H9 (cell line): Measurements from ENCODE around the gene MOCS2. TPM values are rescaled to one million over a fixed set of nuclear protein-coding genes. Genes with fewer than 3 reads are reported as not detected.

Experiments used
- DNase-seq: peaks from one replicate; pipeline ENCODE4 v3.0.0-alpha.2; 2017
- H2AFZ ChIP-seq: one replicate; pipeline ENCODE4 v1.6.1; 2013; ENCODE audit warnings: mild to moderate bottlenecking, low read length, control low read depth, moderate library complexity
- H2AK5ac ChIP-seq: 2 replicates; pipeline ENCODE4 v1.6.1; 2013; ENCODE audit warnings: low read length, control low read depth, mixed read lengths; ENCODE audit not compliant: insufficient read length
- H2BK120ac ChIP-seq: one replicate; pipeline ENCODE4 v1.6.1; 2013; ENCODE audit warnings: low read depth, mild to moderate bottlenecking, low read length, control low read depth, inconsistent platforms; ENCODE audit not compliant: poor library complexity, severe bottlenecking
- H2BK12ac ChIP-seq: 2 replicates; pipeline ENCODE4 v1.6.1; 2013; ENCODE audit warnings: low read length, control low read depth, mixed read lengths, low read depth; ENCODE audit not compliant: insufficient read length
- H2BK15ac ChIP-seq: 2 replicates; pipeline ENCODE4 v1.6.1; 2013; ENCODE audit warnings: low read depth, low read length, control low read depth
- H2BK20ac ChIP-seq: one replicate; pipeline ENCODE4 v1.6.1; 2013; ENCODE audit warnings: low read depth, mild to moderate bottlenecking, low read length, control low read depth, inconsistent platforms; ENCODE audit not compliant: poor library complexity, severe bottlenecking
- H2BK5ac ChIP-seq: 2 replicates; pipeline ENCODE4 v1.6.1; 2013; ENCODE audit warnings: low read length, control low read depth, mixed read lengths; ENCODE audit not compliant: insufficient read length
- H3K14ac ChIP-seq: 2 replicates; pipeline ENCODE4 v1.6.1; 2013; ENCODE audit warnings: low read length, control low read depth; ENCODE audit not compliant: insufficient read depth
- H3K18ac ChIP-seq: 2 replicates; pipeline ENCODE4 v1.6.1; 2013; ENCODE audit warnings: low read depth, mild to moderate bottlenecking, mixed read lengths, low read length, control low read depth; ENCODE audit not compliant: insufficient read length
- H3K23ac ChIP-seq: 2 replicates; pipeline ENCODE4 v1.6.1; 2013; ENCODE audit warnings: low read length, control low read depth, mixed read lengths, low read depth; ENCODE audit not compliant: insufficient read length
- H3K23me2 ChIP-seq: 2 replicates; pipeline ENCODE4 v1.6.1; 2013; ENCODE audit warnings: low read depth, mild to moderate bottlenecking, mixed read lengths, low read length, control low read depth; ENCODE audit not compliant: insufficient read length, poor library complexity, severe bottlenecking
- H3K27ac ChIP-seq: 2 replicates; pipeline ENCODE4 v1.5.1; 2013; ENCODE audit warnings: low read length, control low read depth, mixed read lengths, low read depth; ENCODE audit not compliant: insufficient read length
- H3K27me3 ChIP-seq: 2 replicates; pipeline ENCODE4 v1.6.1; 2013; ENCODE audit warnings: low read length, control low read depth, inconsistent platforms; ENCODE audit not compliant: insufficient read depth
- H3K4ac ChIP-seq: 2 replicates; pipeline ENCODE4 v1.6.1; 2013; ENCODE audit warnings: low read depth, mild to moderate bottlenecking, control low read depth, inconsistent platforms, low read length, moderate library complexity
- H3K4me1 ChIP-seq: 2 replicates; pipeline ENCODE4 v1.6.1; 2013; ENCODE audit warnings: low read length, control low read depth, inconsistent platforms; ENCODE audit not compliant: insufficient read depth
- H3K4me2 ChIP-seq: 2 replicates; pipeline ENCODE4 v1.6.1; 2013; ENCODE audit warnings: low read length, control low read depth, mixed read lengths; ENCODE audit not compliant: insufficient read length, insufficient read depth
- H3K56ac ChIP-seq: 2 replicates; pipeline ENCODE4 v1.6.1; 2013; ENCODE audit warnings: low read depth, mild to moderate bottlenecking, mixed read lengths, low read length, control low read depth; ENCODE audit not compliant: insufficient read length
- H3K79me1 ChIP-seq: 2 replicates; pipeline ENCODE4 v1.6.1; 2013; ENCODE audit warnings: low read depth, mild to moderate bottlenecking, moderate library complexity, low read length, control low read depth, inconsistent platforms; ENCODE audit not compliant: insufficient read depth, poor library complexity, severe bottlenecking
- H3K79me2 ChIP-seq: 2 replicates; pipeline ENCODE4 v1.6.1; 2013; ENCODE audit warnings: low read length, control low read depth, inconsistent platforms; ENCODE audit not compliant: insufficient read depth
- H3K9ac ChIP-seq: 2 replicates; pipeline ENCODE4 v1.6.1; 2013; ENCODE audit warnings: low read length, control low read depth, mixed read lengths; ENCODE audit not compliant: insufficient read length; ENCODE audit errors: extremely low read depth
- H3K9me3 ChIP-seq: one replicate; pipeline ENCODE4 v1.6.1; 2013; ENCODE audit warnings: low read depth, low read length, inconsistent platforms; ENCODE audit not compliant: control insufficient read depth
- H3T11ph ChIP-seq: one replicate; pipeline ENCODE4 v1.6.1; 2013; ENCODE audit warnings: mild to moderate bottlenecking, low read length, control low read depth, inconsistent platforms
- H4K20me1 ChIP-seq: one replicate; pipeline ENCODE4 v1.6.1; 2013; ENCODE audit not compliant: control insufficient read depth, insufficient read length, insufficient read depth
- H4K5ac ChIP-seq: 2 replicates; pipeline ENCODE4 v1.6.1; 2013; ENCODE audit warnings: low read depth, mild to moderate bottlenecking, mixed read lengths, low read length, control low read depth; ENCODE audit not compliant: insufficient read length
- H4K8ac ChIP-seq: replicated peaks from 2 replicates; pipeline ENCODE4 v1.6.1; 2013; ENCODE audit warnings: low read length, control low read depth, mixed read lengths, low read depth; ENCODE audit not compliant: insufficient read length
- H4K91ac ChIP-seq: 2 replicates; pipeline ENCODE4 v1.6.1; 2013; ENCODE audit warnings: low read depth, mild to moderate bottlenecking, moderate library complexity, mixed read lengths, low read length, control low read depth; ENCODE audit not compliant: insufficient read length
- H3K27ac Mint-ChIP-seq, 3 experiments: 2 replicates in 2 of 3; 3 replicates in 1 of 3; pipeline ENCODE4 v1.8.0; 2020 to 2021; ENCODE audit warnings: mixed read lengths in 3 of 3, mild to moderate bottlenecking in 1 of 3, moderate library complexity in 1 of 3
- H3K27me3 Mint-ChIP-seq: 2 replicates; pipeline ENCODE4 v1.8.0; 2021; ENCODE audit warnings: low read depth, mild to moderate bottlenecking, moderate library complexity, mixed read lengths
- H3K36me3 Mint-ChIP-seq, 3 experiments: 2 replicates in 2 of 3; 3 replicates in 1 of 3; pipeline ENCODE4 v1.8.0; 2020 to 2021; ENCODE audit warnings: low read depth in 3 of 3, mixed read lengths in 3 of 3; ENCODE audit not compliant: insufficient read depth in 1 of 3
- H3K4me1 Mint-ChIP-seq, 2 experiments: 2 replicates each; pipeline ENCODE4 v1.8.0; 2020; ENCODE audit warnings: mixed read lengths in 2 of 2
- H3K4me3 Mint-ChIP-seq, 2 experiments: 2 replicates in 1 of 2; 3 replicates in 1 of 2; pipeline ENCODE4 v1.8.0; 2020 to 2021; ENCODE audit warnings: mild to moderate bottlenecking in 2 of 2, mixed read lengths in 2 of 2, moderate library complexity in 1 of 2
- H3K9me3 Mint-ChIP-seq, 2 experiments: 2 replicates in 1 of 2; 3 replicates in 1 of 2; pipeline ENCODE4 v1.8.0; 2020; ENCODE audit warnings: mild to moderate bottlenecking in 2 of 2, mixed read lengths in 2 of 2, moderate library complexity in 1 of 2
- CTCF ChIP-seq: fragments of 200-600 bp; sonication (generic); conservative IDR thresholded peaks from 3 replicates; pipeline ENCODE4 v1.8.0; 2021; ENCODE audit warnings: antibody characterized with exemption, mild to moderate bottlenecking
- WGBS: extraction: QIAGEN DNeasy Blood & Tissue Kit; methylation state at CpG from one replicate; pipeline ENCODE4 v1.1.7; 2013; ENCODE audit warnings: missing lambda C conversion rate, low lambda C conversion rate, mixed read lengths; ENCODE audit not compliant: insufficient read length; ENCODE audit errors: extremely low coverage; 5-methylcytosine and 5-hydroxymethylcytosine counted together
- total RNA-seq: library from RNA; stranded (reverse); gene quantifications from 2 replicates; pipeline ENCODE4 v1.2.1, GENCODE V29; 2021

Gene MOCS2
- total RNA-seq, 1 experiment from 2014 or later: 24.8 TPM

GRCh38 chr5:53052499-53052898, 57.1 kb downstream of the MOCS2 start:
- no peaks in the 10 kb centered on the region for H3K36me3 Mint-ChIP-seq
- H4K91ac ChIP-seq: no peak overlapping the region
- no peak overlapping the region for H2BK20ac ChIP-seq
- no peak overlapping the region for H3K27ac Mint-ChIP-seq
- H3K4me3 Mint-ChIP-seq: no peak overlapping the region
- no peak overlapping the region for H4K5ac ChIP-seq
- no peak for DNase-seq
- H3K56ac ChIP-seq: no peak overlapping the region
- no peak overlapping the region for H3K14ac ChIP-seq
- no peak overlapping the region for H3K27ac ChIP-seq
- H3K4me1 ChIP-seq: no peaks in the 10 kb centered on the region
- H3K4me2 ChIP-seq: no peak overlapping the region
- no CpG with 5 or more reads among the region's 2 CpGs for WGBS
- no peak overlapping the region for H2BK12ac ChIP-seq
- H3K4me1 Mint-ChIP-seq: no peaks in the 10 kb centered on the region
- no peaks in the 10 kb centered on the region for H3K9me3 Mint-ChIP-seq
- no peak overlapping the region for H2AFZ ChIP-seq
- no peaks in the 10 kb centered on the region for H3K23me2 ChIP-seq
- H3K27me3 Mint-ChIP-seq: no peaks in the 10 kb centered on the region
- H3K4ac ChIP-seq: no peak overlapping the region
- H4K8ac ChIP-seq: no peak overlapping the region
- H3K27me3 ChIP-seq: no peaks in the 10 kb centered on the region
- no peaks in the 10 kb centered on the region for H3K9me3 ChIP-seq
- H2AK5ac ChIP-seq: no peak overlapping the region
- H3T11ph ChIP-seq: no peak overlapping the region
- no peaks in the 10 kb centered on the region for H3K79me2 ChIP-seq
- no peak overlapping the region for H2BK15ac ChIP-seq
- H3K23ac ChIP-seq: no peak overlapping the region
- no peak overlapping the region for H3K9ac ChIP-seq
- TF ChIP-seq CTCF: no peak
- no peaks in the 10 kb centered on the region for H3K79me1 ChIP-seq
- H4K20me1 ChIP-seq: no peaks in the 10 kb centered on the region
- H3K18ac ChIP-seq: no peak overlapping the region
- no peak overlapping the region for H2BK5ac ChIP-seq
- H2BK120ac ChIP-seq: no peak overlapping the region
